Measurements from ENCODE around the gene RPL9. TPM values are rescaled to one million over a fixed set of nuclear protein-coding genes. Genes with fewer than 3 reads are reported as not detected.

The RPL9 gene
- total and polyA plus RNA-seq, 2 of the 13 experiments (the other 11 are each of a cell fraction or from before 2014, with no cell fraction given): 993 to 2,148 TPM

DNA sequence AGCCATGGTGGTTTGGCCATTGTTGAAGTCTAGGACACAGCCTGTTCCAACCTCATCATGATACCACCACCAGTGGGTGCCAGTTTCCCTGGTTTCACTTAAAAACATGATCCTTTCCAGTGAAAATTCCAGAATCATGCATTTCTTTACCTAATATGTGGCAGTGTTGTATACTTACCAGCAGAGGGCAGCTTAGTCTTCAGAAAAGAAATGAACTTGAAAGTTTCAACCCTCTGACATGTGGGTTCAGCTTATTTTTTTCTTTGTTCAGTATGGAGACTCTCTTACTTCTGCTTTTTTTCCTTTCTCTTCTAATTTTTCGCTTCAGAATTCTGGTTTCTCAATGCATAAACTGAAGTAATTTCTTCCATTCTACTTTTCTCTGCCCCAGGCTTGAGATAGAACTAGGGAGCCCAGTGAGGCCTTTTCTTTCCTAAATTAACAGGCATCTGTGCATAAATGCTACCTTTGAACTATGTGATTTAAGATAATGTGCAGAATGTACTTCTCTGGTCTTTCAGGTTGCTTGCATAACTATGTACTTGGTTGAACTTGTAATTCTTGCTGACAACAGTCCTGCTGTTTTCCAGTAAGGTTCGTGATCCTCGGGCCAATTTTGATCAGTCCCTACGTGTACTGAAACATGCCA is 10.8 kb upstream of the RPL9 start (continued):
- TF ChIP-seq, protein P1, sequence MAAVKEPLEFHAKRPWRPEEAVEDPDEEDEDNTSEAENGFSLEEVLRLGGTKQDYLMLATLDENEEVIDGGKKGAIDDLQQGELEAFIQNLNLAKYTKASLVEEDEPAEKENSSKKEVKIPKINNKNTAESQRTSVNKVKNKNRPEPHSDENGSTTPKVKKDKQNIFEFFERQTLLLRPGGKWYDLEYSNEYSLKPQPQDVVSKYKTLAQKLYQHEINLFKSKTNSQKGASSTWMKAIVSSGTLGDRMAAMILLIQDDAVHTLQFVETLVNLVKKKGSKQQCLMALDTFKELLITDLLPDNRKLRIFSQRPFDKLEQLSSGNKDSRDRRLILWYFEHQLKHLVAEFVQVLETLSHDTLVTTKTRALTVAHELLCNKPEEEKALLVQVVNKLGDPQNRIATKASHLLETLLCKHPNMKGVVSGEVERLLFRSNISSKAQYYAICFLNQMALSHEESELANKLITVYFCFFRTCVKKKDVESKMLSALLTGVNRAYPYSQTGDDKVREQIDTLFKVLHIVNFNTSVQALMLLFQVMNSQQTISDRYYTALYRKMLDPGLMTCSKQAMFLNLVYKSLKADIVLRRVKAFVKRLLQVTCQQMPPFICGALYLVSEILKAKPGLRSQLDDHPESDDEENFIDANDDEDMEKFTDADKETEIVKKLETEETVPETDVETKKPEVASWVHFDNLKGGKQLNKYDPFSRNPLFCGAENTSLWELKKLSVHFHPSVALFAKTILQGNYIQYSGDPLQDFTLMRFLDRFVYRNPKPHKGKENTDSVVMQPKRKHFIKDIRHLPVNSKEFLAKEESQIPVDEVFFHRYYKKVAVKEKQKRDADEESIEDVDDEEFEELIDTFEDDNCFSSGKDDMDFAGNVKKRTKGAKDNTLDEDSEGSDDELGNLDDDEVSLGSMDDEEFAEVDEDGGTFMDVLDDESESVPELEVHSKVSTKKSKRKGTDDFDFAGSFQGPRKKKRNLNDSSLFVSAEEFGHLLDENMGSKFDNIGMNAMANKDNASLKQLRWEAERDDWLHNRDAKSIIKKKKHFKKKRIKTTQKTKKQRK (IDR thresholded peaks at IDR 0.05; ENCODE audit: low read length): no peak
- TF ChIP-seq ARNTL (CRISPR knock-in tag; IDR thresholded peaks at IDR 0.05) (no peak), ZNF367 (CRISPR knock-in tag; IDR thresholded peaks at IDR 0.05; ENCODE audit: borderline replicate concordance) (no peak), ZNF530 (CRISPR knock-in tag; IDR thresholded peaks at IDR 0.05; ENCODE audit: low read depth) (no peak), MTA3 (CRISPR knock-in tag; IDR thresholded peaks at IDR 0.05) (no peak), KMT2B (CRISPR knock-in tag; IDR thresholded peaks at IDR 0.05) (peak; percentile 49; the same call in 1 of the 2 replicates), PAX8 (CRISPR knock-in tag; IDR thresholded peaks at IDR 0.05; ENCODE audit: borderline replicate concordance) (no peak), ATF7 (IDR thresholded peaks at IDR 0.05) (no peak), ATF7 (CRISPR knock-in tag; IDR thresholded peaks at IDR 0.05) (no peak), ZBTB42 (CRISPR knock-in tag; IDR thresholded peaks at IDR 0.05) (no peak), ZNF382 (CRISPR knock-in tag; IDR thresholded peaks at IDR 0.05; ENCODE audit: borderline replicate concordance) (no peak), TAF15 (IDR thresholded peaks at IDR 0.05; ENCODE audit: low read depth, low read length, poor library complexity, severe bottlenecking) (no peak), ELF3 (CRISPR knock-in tag; IDR thresholded peaks at IDR 0.05) (peak; percentile 40; the same call in 1 of the 2 replicates), ZBTB39 (CRISPR knock-in tag; IDR thresholded peaks at IDR 0.05) (no peak), ZNF614 (CRISPR knock-in tag; IDR thresholded peaks at IDR 0.05; ENCODE audit: borderline replicate concordance) (peak; percentile 66; the same call in 1 of the 2 replicates), FOXM1 (CRISPR knock-in tag; IDR thresholded peaks at IDR 0.05) (no peak), SKI (IDR thresholded peaks at IDR 0.05; ENCODE audit: partially characterized antibody) (no peak), IKZF4 (CRISPR knock-in tag; IDR thresholded peaks at IDR 0.05; ENCODE audit: borderline replicate concordance, low read depth, not compliant biosample characterization) (no peak), MEIS1 (CRISPR knock-in tag; IDR thresholded peaks at IDR 0.05; ENCODE audit: borderline replicate concordance) (no peak), IRX3 (CRISPR knock-in tag; IDR thresholded peaks at IDR 0.05; ENCODE audit: borderline replicate concordance, low read depth) (no peak), ZNF296 (CRISPR knock-in tag; conservative IDR thresholded peaks at IDR 0.05) (no peak), RFX5 (IDR thresholded peaks at IDR 0.05; ENCODE audit: low read depth, low read length) (no peak), ZNF292 (CRISPR knock-in tag; IDR thresholded peaks at IDR 0.05; ENCODE audit: borderline replicate concordance, low read depth) (no peak), PLRG1 (conservative IDR thresholded peaks at IDR 0.05) (no peak), TAF1 (CRISPR knock-in tag; IDR thresholded peaks at IDR 0.05) (no peak), NCOA5 (CRISPR knock-in tag; IDR thresholded peaks at IDR 0.05) (no peak), ZNF24 (IDR thresholded peaks at IDR 0.05) (no peak), ZNF180 (CRISPR knock-in tag; IDR thresholded peaks at IDR 0.05; ENCODE audit: borderline replicate concordance, low read depth) (no peak)

Data from HepG2 (cell line).